Neural cell (in vitro differentiated cells): ENCODE results near the gene CACNA1C. TPM values are rescaled to one million over a fixed set of nuclear protein-coding genes. Genes with fewer than 3 reads are reported as not detected.

Experiments
- H2AFZ ChIP-seq: fragments of 200-600, 300-800 bp; sonication (generic), shearing (Covaris generic); 2 replicates; pipeline ENCODE4 v1.6.0; 2014; ENCODE audit warnings: low read depth, mild to moderate bottlenecking, antibody characterized with exemption, low read length, moderate library complexity
- H3F3A ChIP-seq: fragments of 200-600 bp; shearing (Covaris generic); 2 replicates; pipeline ENCODE4 v1.6.1; 2016; ENCODE audit warnings: mild to moderate bottlenecking, moderate library complexity, mixed read lengths, antibody characterized with exemption, low read length; ENCODE audit not compliant: insufficient read depth, poor library complexity, severe bottlenecking
- H3K27ac ChIP-seq: fragments of 200-600, 300-800 bp; sonication (generic), shearing (Covaris generic); 2 replicates; pipeline ENCODE4 v1.5.1; 2014; ENCODE audit warnings: mild to moderate bottlenecking, low read length, moderate library complexity
- H3K27me3 ChIP-seq: fragments of 300-800, 200-600 bp; sonication (generic), shearing (Covaris generic); 2 replicates; pipeline ENCODE4 v1.6.0; 2014; ENCODE audit warnings: mild to moderate bottlenecking, low read depth, low read length, moderate library complexity; ENCODE audit not compliant: insufficient read depth
- H3K36me3 ChIP-seq: fragments of 300-800, 200-600 bp; sonication (generic), shearing (Covaris generic); 2 replicates; pipeline ENCODE4 v1.5.1; 2014; ENCODE audit warnings: mild to moderate bottlenecking, antibody characterized with exemption, low read length, moderate library complexity; ENCODE audit not compliant: insufficient read depth
- H3K4me2 ChIP-seq: fragments of 300-800, 200-600 bp; sonication (generic), shearing (Covaris generic); 2 replicates; pipeline ENCODE4 v1.6.0; 2014; ENCODE audit warnings: mild to moderate bottlenecking, low read length
- H3K4me3 ChIP-seq: fragments of 300-800, 200-600 bp; sonication (generic), shearing (Covaris generic); 2 replicates; pipeline ENCODE4 v1.5.1; 2014; ENCODE audit warnings: mild to moderate bottlenecking, low read length, moderate library complexity
- H3K79me2 ChIP-seq: fragments of 200-600 bp; shearing (Covaris generic); replicated peaks from 2 replicates; pipeline ENCODE4 v1.6.0; 2014; ENCODE audit warnings: mild to moderate bottlenecking, low read length, moderate library complexity; ENCODE audit not compliant: insufficient read depth
- H3K9ac ChIP-seq: fragments of 300-800, 200-600 bp; sonication (generic), shearing (Covaris generic); 2 replicates; pipeline ENCODE4 v1.6.1; 2016; ENCODE audit warnings: mild to moderate bottlenecking, low read length, mixed read lengths
- H3K9me2 ChIP-seq: fragments of 200-600 bp; shearing (Covaris generic); 2 replicates; pipeline ENCODE4 v1.6.1; 2016; ENCODE audit warnings: mild to moderate bottlenecking, low read length, mixed read lengths; ENCODE audit not compliant: insufficient read depth
- H3K9me3 ChIP-seq: fragments of 200-600, 300-800 bp; sonication (generic), shearing (Covaris generic); 2 replicates; pipeline ENCODE4 v1.6.1; 2016; ENCODE audit warnings: mild to moderate bottlenecking, mixed run types, low read length, moderate library complexity, mixed read lengths
- H4K20me1 ChIP-seq: fragments of 200-600 bp; shearing (Covaris generic); 2 replicates; pipeline ENCODE4 v1.6.1; 2016; ENCODE audit warnings: mild to moderate bottlenecking, mixed run types; ENCODE audit not compliant: insufficient read depth
- CTCF ChIP-seq: fragments of 450-650 bp; IDR thresholded peaks from 2 replicates; pipeline ENCODE4 v1.5.1; 2014; ENCODE audit warnings: antibody characterized with exemption, mild to moderate bottlenecking, moderate library complexity; ENCODE audit not compliant: poor library complexity, severe bottlenecking
- EP300 ChIP-seq: fragments of 450-650 bp; conservative IDR thresholded peaks from 2 replicates; pipeline ENCODE4 v1.6.1; 2014; ENCODE audit warnings: antibody characterized with exemption, mild to moderate bottlenecking, moderate library complexity; ENCODE audit not compliant: poor library complexity, severe bottlenecking
- EZH2 ChIP-seq: fragments of 200-600, 300-800 bp; shearing (Covaris generic), sonication (generic); IDR thresholded peaks from 2 replicates; pipeline ENCODE4 v1.6.1; 2014; ENCODE audit warnings: antibody characterized with exemption, low read length, borderline replicate concordance, mild to moderate bottlenecking; ENCODE audit not compliant: insufficient read depth, poor library complexity, severe bottlenecking
- MXI1 ChIP-seq: fragments of 450-650 bp; conservative IDR thresholded peaks from 2 replicates; pipeline ENCODE4 v1.6.1; 2014; ENCODE audit warnings: antibody characterized with exemption, mild to moderate bottlenecking; ENCODE audit not compliant: poor library complexity, severe bottlenecking
- POLR2AphosphoS5 ChIP-seq: IDR thresholded peaks from 2 replicates; pipeline ENCODE4 v1.6.1; 2012
- RAD21 ChIP-seq: fragments of 450-650 bp; conservative IDR thresholded peaks from 2 replicates; pipeline ENCODE4 v1.6.1; 2014; ENCODE audit warnings: antibody characterized with exemption, mild to moderate bottlenecking, moderate library complexity
- SMC3 ChIP-seq: fragments of 450-650 bp; conservative IDR thresholded peaks from 2 replicates; pipeline ENCODE4 v1.6.1; 2014; ENCODE audit warnings: antibody characterized with exemption, mild to moderate bottlenecking, moderate library complexity; ENCODE audit not compliant: poor library complexity
- TAF1 ChIP-seq: IDR thresholded peaks from 2 replicates; pipeline ENCODE4 v1.6.1; 2012; ENCODE audit warnings: low read depth
- polyA plus RNA-seq: library from polyadenylated mRNA; depleted of rRNA; stranded (reverse); fragments of >200 nt; gene quantifications from 2 replicates; pipeline ENCODE4 v1.2.3, GENCODE V29; 2014
- TF ChIP-seq, protein P1 (sequence below): IDR thresholded peaks from 2 replicates; pipeline ENCODE4 v1.6.1; 2012; ENCODE audit warnings: borderline replicate concordance

Gene CACNA1C
- polyA plus RNA-seq, 1 donor from 2014 or later, result 9.7 TPM

- TF ChIP-seq TAF1, result no peak
- TF ChIP-seq POLR2AphosphoS5, result no peak
- no peak for TF ChIP-seq SMC3
Observed at GRCh38 chr12:2080604-2081003, 27.8 kb downstream of the CACNA1C start (continued).

DNA sequence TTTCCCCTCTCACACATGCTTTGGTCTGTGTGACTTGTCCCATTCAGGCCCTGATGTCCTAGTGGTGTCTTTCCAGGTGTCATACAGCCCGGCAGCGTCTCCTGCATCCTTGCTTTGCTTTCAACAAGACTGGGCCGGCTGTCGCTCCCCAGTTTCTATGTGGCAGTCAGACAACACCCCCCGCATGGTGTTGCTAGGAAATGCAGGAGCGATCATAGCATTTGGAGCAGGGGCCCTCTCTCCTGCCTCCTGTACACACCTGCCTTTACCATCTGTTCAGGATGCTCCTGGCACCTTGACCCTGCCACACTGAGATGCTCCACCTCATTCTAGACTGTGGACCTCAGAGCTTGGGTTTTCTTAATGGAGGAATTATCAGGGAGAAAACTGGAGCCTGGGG is 29.5 kb downstream of the CACNA1C start:
- Histone ChIP-seq H3K4me2 (no peak overlapping the region), H3K36me3 (no peaks in the 10 kb centered on the region), H3K9me3 (no peaks in the 10 kb centered on the region), H3F3A (no peaks in the 10 kb centered on the region), H3K4me3 (no peak overlapping the region), H3K79me2 (no peaks in the 10 kb centered on the region), H4K20me1 (no peaks in the 10 kb centered on the region), H3K9ac (no peak overlapping the region), H3K27me3 (no peaks in the 10 kb centered on the region), H3K27ac (no peak overlapping the region), H2AFZ (no peak overlapping the region), H3K9me2 (no peaks in the 10 kb centered on the region)
- TF ChIP-seq SMC3 (no peak), POLR2AphosphoS5 (no peak), EP300 (no peak), MXI1 (no peak), EZH2 (no peak), RAD21 (no peak), CTCF (no peak), TAF1 (no peak)
- TF ChIP-seq, protein P1, sequence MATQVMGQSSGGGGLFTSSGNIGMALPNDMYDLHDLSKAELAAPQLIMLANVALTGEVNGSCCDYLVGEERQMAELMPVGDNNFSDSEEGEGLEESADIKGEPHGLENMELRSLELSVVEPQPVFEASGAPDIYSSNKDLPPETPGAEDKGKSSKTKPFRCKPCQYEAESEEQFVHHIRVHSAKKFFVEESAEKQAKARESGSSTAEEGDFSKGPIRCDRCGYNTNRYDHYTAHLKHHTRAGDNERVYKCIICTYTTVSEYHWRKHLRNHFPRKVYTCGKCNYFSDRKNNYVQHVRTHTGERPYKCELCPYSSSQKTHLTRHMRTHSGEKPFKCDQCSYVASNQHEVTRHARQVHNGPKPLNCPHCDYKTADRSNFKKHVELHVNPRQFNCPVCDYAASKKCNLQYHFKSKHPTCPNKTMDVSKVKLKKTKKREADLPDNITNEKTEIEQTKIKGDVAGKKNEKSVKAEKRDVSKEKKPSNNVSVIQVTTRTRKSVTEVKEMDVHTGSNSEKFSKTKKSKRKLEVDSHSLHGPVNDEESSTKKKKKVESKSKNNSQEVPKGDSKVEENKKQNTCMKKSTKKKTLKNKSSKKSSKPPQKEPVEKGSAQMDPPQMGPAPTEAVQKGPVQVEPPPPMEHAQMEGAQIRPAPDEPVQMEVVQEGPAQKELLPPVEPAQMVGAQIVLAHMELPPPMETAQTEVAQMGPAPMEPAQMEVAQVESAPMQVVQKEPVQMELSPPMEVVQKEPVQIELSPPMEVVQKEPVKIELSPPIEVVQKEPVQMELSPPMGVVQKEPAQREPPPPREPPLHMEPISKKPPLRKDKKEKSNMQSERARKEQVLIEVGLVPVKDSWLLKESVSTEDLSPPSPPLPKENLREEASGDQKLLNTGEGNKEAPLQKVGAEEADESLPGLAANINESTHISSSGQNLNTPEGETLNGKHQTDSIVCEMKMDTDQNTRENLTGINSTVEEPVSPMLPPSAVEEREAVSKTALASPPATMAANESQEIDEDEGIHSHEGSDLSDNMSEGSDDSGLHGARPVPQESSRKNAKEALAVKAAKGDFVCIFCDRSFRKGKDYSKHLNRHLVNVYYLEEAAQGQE, result no peak

DNA sequence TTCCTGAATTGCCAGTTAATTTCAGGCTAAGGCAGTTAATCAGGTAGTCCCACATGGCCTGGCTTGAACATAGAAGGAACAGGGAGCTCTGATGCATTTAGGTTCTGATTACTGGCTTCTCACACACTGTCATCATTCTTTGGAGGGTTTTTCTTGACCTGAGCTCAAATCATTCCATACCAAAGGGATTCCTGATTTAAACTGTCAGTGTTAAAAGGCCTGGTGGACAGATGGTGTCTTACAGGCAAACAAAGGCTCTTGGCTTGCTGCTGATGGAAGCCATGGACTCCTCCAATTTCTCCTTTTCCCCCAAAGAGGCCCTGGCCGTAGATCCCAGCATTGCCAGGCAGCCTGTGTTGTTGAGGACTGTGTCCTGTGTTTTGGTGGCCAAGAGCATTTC is 30.2 kb downstream of the CACNA1C start:
- Histone ChIP-seq H3K79me2 (no peaks in the 10 kb centered on the region), H3F3A (no peaks in the 10 kb centered on the region), H3K9me2 (no peaks in the 10 kb centered on the region), H3K4me3 (no peak overlapping the region), H3K9ac (no peak overlapping the region), H3K27me3 (no peaks in the 10 kb centered on the region), H3K9me3 (no peaks in the 10 kb centered on the region), H4K20me1 (no peaks in the 10 kb centered on the region), H3K36me3 (no peaks in the 10 kb centered on the region), H3K4me2 (no peak overlapping the region), H3K27ac (no peak overlapping the region), H2AFZ (no peak overlapping the region)
- TF ChIP-seq SMC3, result no peak
- no peak for TF ChIP-seq RAD21
- no peak for TF ChIP-seq MXI1
- no peak for TF ChIP-seq EZH2
- TF ChIP-seq EP300, result no peak
